K562 (cell line): ENCODE measurements around the gene ATP6V0A1. TPM values are rescaled to one million over a fixed set of nuclear protein-coding genes. Genes with fewer than 3 reads are reported as not detected.
A peak's percentile ranks its signal among the peaks of the same experiment; 100 is the strongest.

Experiments used
- ATF3 ChIP-seq, 2 experiments: fragments of 450-650 bp in 1 of 2; sonication (generic) in 1 of 2; formaldehyde crosslinking in 1 of 2; IDR thresholded peaks in 1 of 2; conservative IDR thresholded peaks in 1 of 2; 2 replicates each; pipeline versions ENCODE4 v1.6.1 to v1.8.1; 2016 to 2023; ENCODE audit warnings: mild to moderate bottlenecking in 2 of 2, moderate library complexity in 2 of 2, inconsistent platforms in 1 of 2, missing genetic modification reagents in 1 of 2
- CREB1 ChIP-seq, 2 experiments: sonication (generic) in 1 of 2; formaldehyde crosslinking in 1 of 2; IDR thresholded peaks; 2 replicates each; pipeline versions ENCODE4 v1.6.1 to v1.8.0; 2012 to 2022; ENCODE audit warnings: inconsistent platforms in 1 of 2, mild to moderate bottlenecking in 1 of 2, missing genetic modification reagents in 1 of 2, moderate library complexity in 1 of 2
- FOXK2 ChIP-seq, 2 experiments: fragments of 450-650 bp; IDR thresholded peaks in 1 of 2; conservative IDR thresholded peaks in 1 of 2; 2 replicates each; pipeline ENCODE4 v1.6.1; 2016; ENCODE audit warnings: low read depth in 2 of 2, mild to moderate bottlenecking in 1 of 2
- HDAC2 ChIP-seq: fragments of 450-650 bp; IDR thresholded peaks from 2 replicates; pipeline ENCODE4 v1.6.1; 2016; ENCODE audit warnings: mild to moderate bottlenecking
- L3MBTL2 ChIP-seq: fragments of 450-650 bp; IDR thresholded peaks from 2 replicates; pipeline ENCODE4 v1.6.1; 2016; ENCODE audit warnings: mild to moderate bottlenecking, moderate library complexity
- MTA2 ChIP-seq: fragments of 450-650 bp; IDR thresholded peaks from 2 replicates; pipeline ENCODE4 v1.6.1; 2016; ENCODE audit warnings: low read depth
- NCOA4 ChIP-seq: fragments of 450-650 bp; IDR thresholded peaks from 2 replicates; pipeline ENCODE4 v1.6.1; 2018; ENCODE audit warnings: mild to moderate bottlenecking; ENCODE audit not compliant: partially characterized antibody
- RBBP5 ChIP-seq: fragments of 200-600 bp; sonication (generic); IDR thresholded peaks from 2 replicates; pipeline ENCODE4 v1.6.1; 2012; ENCODE audit warnings: borderline replicate concordance, mild to moderate bottlenecking, low read length, control low read depth, inconsistent platforms; ENCODE audit not compliant: insufficient read depth, poor library complexity, severe bottlenecking
- SAP30 ChIP-seq: fragments of 200-600 bp; sonication (generic); IDR thresholded peaks from 2 replicates; pipeline ENCODE4 v1.6.1; 2012; ENCODE audit warnings: borderline replicate concordance, low read depth, mild to moderate bottlenecking, moderate library complexity, low read length, control low read depth, inconsistent platforms; ENCODE audit not compliant: insufficient read depth, poor library complexity, severe bottlenecking
- SIN3A ChIP-seq, 2 experiments: fragments of 150-350 bp in 1 of 2; IDR thresholded peaks; 2 replicates each; pipeline ENCODE4 v1.6.1; 2011 to 2016; ENCODE audit warnings: borderline replicate concordance in 2 of 2, low read depth in 2 of 2, low read length in 2 of 2, mild to moderate bottlenecking in 2 of 2, moderate library complexity in 2 of 2; ENCODE audit not compliant: control insufficient read depth in 1 of 2
- SMARCA4 ChIP-seq: fragments of 450-650 bp; IDR thresholded peaks from 2 replicates; pipeline ENCODE4 v1.6.1; 2016
- TAL1 ChIP-seq: fragments of 450-650 bp; IDR thresholded peaks from 2 replicates; pipeline ENCODE4 v1.6.1; 2016; ENCODE audit warnings: mild to moderate bottlenecking
- ZFX ChIP-seq: sonication (generic); formaldehyde crosslinking; IDR thresholded peaks from 2 replicates; pipeline ENCODE4 v1.8.0; 2022; ENCODE audit warnings: mild to moderate bottlenecking, missing genetic modification reagents, moderate library complexity
- polyA plus RNA-seq, 8 experiments: library from polyadenylated mRNA; depleted of rRNA in 4 of 8; stranded (reverse) in 5 of 8; unstranded in 3 of 8; fragments of >200 nt; fragmentation: Nextera tagmentation in 2 of 8; fragmentation: Illumina TruSeq in 1 of 8; extraction: Ambion mirVana in 2 of 8; extraction: Trizol in 1 of 8; gene quantifications; 2 replicates each; pipeline versions ENCODE4 v1.2.1 to v1.2.3, GENCODE V29; 2011 to 2014; ENCODE audit warnings: inconsistent platforms in 1 of 8, missing spikeins in 1 of 8
- total RNA-seq, 7 experiments: library from RNA; depleted of rRNA in 6 of 7; stranded (reverse); fragments of >200 nt in 6 of 7; fragmentation: Illumina TruSeq in 2 of 7; extraction: Trizol in 2 of 7; gene quantifications; 2 replicates each; pipeline versions ENCODE4 v1.2.1 to v1.2.3, GENCODE V29; 2011 to 2021; ENCODE audit warnings: low replicate concordance in 1 of 7
- TF ChIP-seq, protein P1 (sequence below): fragments of 450-650 bp; IDR thresholded peaks from 2 replicates; pipeline ENCODE4 v1.6.1; 2017; ENCODE audit warnings: antibody characterized with exemption, mild to moderate bottlenecking

The ATP6V0A1 gene
- total and polyA plus RNA-seq, 9 of the 15 experiments (the other 6 are each of a cell fraction or from before 2014, with no cell fraction given) = 11.8 to 158 (median 75.5) TPM

DNA sequence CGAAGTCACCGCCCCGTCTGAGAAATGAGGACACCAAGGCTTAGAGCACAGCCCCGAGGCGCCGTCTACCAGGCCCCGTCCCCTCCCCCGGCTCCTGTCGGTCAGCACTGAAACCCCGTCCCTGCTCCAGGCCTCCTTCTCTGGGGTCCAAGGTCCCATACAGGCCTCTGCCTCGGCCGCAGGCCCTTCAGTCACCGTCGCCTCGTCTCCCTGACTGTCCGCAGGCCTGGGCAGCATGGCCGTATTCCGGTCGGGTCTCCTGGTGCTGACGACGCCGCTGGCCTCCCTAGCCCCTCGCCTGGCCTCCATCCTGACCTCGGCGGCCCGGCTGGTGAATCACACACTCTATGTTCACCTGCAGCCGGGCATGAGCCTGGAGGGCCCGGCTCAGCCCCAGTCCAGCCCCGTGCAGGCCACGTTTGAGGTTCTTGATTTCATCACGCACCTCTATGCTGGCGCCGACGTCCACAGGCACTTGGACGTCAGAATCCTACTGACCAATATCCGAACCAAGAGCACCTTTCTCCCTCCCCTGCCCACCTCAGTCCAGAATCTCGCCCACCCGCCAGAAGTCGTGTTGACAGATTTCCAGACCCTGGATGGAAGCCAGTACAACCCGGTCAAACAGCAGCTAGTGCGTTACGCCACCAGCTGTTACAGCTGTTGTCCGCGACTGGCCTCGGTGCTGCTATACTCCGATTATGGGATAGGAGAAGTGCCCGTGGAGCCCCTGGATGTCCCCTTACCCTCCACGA, 103.9 kb downstream of the ATP6V0A1 start (continued):
- TF ChIP-seq, protein P1, sequence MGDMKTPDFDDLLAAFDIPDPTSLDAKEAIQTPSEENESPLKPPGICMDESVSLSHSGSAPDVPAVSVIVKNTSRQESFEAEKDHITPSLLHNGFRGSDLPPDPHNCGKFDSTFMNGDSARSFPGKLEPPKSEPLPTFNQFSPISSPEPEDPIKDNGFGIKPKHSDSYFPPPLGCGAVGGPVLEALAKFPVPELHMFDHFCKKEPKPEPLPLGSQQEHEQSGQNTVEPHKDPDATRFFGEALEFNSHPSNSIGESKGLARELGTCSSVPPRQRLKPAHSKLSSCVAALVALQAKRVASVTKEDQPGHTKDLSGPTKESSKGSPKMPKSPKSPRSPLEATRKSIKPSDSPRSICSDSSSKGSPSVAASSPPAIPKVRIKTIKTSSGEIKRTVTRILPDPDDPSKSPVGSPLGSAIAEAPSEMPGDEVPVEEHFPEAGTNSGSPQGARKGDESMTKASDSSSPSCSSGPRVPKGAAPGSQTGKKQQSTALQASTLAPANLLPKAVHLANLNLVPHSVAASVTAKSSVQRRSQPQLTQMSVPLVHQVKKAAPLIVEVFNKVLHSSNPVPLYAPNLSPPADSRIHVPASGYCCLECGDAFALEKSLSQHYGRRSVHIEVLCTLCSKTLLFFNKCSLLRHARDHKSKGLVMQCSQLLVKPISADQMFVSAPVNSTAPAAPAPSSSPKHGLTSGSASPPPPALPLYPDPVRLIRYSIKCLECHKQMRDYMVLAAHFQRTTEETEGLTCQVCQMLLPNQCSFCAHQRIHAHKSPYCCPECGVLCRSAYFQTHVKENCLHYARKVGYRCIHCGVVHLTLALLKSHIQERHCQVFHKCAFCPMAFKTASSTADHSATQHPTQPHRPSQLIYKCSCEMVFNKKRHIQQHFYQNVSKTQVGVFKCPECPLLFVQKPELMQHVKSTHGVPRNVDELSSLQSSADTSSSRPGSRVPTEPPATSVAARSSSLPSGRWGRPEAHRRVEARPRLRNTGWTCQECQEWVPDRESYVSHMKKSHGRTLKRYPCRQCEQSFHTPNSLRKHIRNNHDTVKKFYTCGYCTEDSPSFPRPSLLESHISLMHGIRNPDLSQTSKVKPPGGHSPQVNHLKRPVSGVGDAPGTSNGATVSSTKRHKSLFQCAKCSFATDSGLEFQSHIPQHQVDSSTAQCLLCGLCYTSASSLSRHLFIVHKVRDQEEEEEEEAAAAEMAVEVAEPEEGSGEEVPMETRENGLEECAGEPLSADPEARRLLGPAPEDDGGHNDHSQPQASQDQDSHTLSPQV = 0 out of 2 replicates have a peak, but pooled peaks have one; percentile 52
- TF ChIP-seq SMARCA4 (no peak), SAP30 (peak; percentile 6), TAL1 (no peak), RBBP5 (peak; percentile 61), NCOA4 (no peak), MTA2 (no peak), ATF3 (IDR thresholded peaks at IDR 0.05) (peak; percentile 37; the same call in 1 of the 2 replicates), ATF3 (CRISPR knock-in tag; conservative IDR thresholded peaks at IDR 0.05) (0 out of 2 replicates have a peak, but pooled peaks have one; percentile 39), HDAC2 (0 out of 2 replicates have a peak, but pooled peaks have one; percentile 10), L3MBTL2 (peak; percentile 36), CREB1 (IDR thresholded peaks at IDR 0.05) (no peak), CREB1 (CRISPR knock-in tag; IDR thresholded peaks at IDR 0.05) (0 out of 2 replicates have a peak, but pooled peaks have one; percentile 38), SIN3A (IDR thresholded peaks at IDR 0.05; ENCODE audit: borderline replicate concordance in 2 of 2, control insufficient read depth in 1 of 2, low read depth in 2 of 2, low read length in 2 of 2) (peak; percentile 38 to 90; a peak in 2 of 4 replicates), ZFX (peak; percentile 64), FOXK2 (conservative IDR thresholded peaks at IDR 0.05 in 1 of 2, IDR thresholded peaks at IDR 0.05 in 1 of 2; ENCODE audit: low read depth in 2 of 2) (peak in 1 of 2 experiments; percentile 18; a peak in 1 of 4 replicates)
